SK-N-SH (cell line): ENCODE measurements around the gene TBXAS1. TPM values are rescaled to one million over a fixed set of nuclear protein-coding genes. Genes with fewer than 3 reads are reported as not detected.

ENCODE experiments used
- CTCF ChIA-PET: fragments of 300-600, 350-600 bp; formaldehyde crosslinking; extraction: SDS; loops from one replicate; lab custom pipeline; 2021; lab: Yijun Ruan, JAX
- POLR2A ChIA-PET: fragments of 350-600 bp; sonication (Branson Sonifier 250); formaldehyde crosslinking; extraction: SDS; loops from one replicate; lab custom pipeline; 2020; ENCODE audit warnings: antibody characterized with exemption, inconsistent platforms; lab: Yijun Ruan, JAX
- DNase-seq: peaks from one replicate; pipeline ENCODE4 v3.0.0; 2012
- H2AFZ ChIP-seq: fragments of 200-600 bp; sonication (generic); 2 replicates; pipeline ENCODE4 v1.8.1; 2016; ENCODE audit warnings: antibody characterized with exemption, mild to moderate bottlenecking, low read depth
- H3F3A ChIP-seq: fragments of 200-600 bp; sonication (generic); replicated peaks from 2 replicates; pipeline ENCODE3; 2016; ENCODE audit warnings: antibody characterized with exemption, mild to moderate bottlenecking; ENCODE audit not compliant: insufficient read depth
- H3K27ac ChIP-seq, 2 experiments: fragments of 200-500 bp in 1 of 2; fragments of 200-600 bp in 1 of 2; sonication (Bioruptor generic) in 1 of 2; sonication (generic), shearing (Covaris generic) in 1 of 2; 2 replicates each; pipeline versions ENCODE4 v1.5.1 to v1.6.1; 2014 to 2016; ENCODE audit warnings: low read depth in 2 of 2, inconsistent platforms in 1 of 2, low read length in 1 of 2, mild to moderate bottlenecking in 1 of 2, mixed read lengths in 1 of 2
- H3K27me3 ChIP-seq: fragments of 200-600 bp; sonication (generic), shearing (Covaris generic); 2 replicates; pipeline ENCODE4 v1.6.1; 2016; ENCODE audit warnings: mixed run types; ENCODE audit not compliant: insufficient read depth
- H3K36me3 ChIP-seq, 2 experiments: fragments of 200-500 bp in 1 of 2; fragments of 200-600 bp in 1 of 2; sonication (Bioruptor generic) in 1 of 2; sonication (generic) in 1 of 2; replicated peaks in 1 of 2; 2 replicates each; pipeline versions ENCODE3 to v1.5.1; 2014 to 2016; ENCODE audit warnings: low read length in 1 of 2, mild to moderate bottlenecking in 1 of 2; ENCODE audit not compliant: insufficient read depth in 2 of 2, control insufficient read depth in 1 of 2
- H3K4me1 ChIP-seq, 2 experiments: fragments of 200-500 bp in 1 of 2; fragments of 200-600 bp in 1 of 2; sonication (Bioruptor generic) in 1 of 2; sonication (generic), shearing (Covaris generic) in 1 of 2; 2 replicates each; pipeline versions ENCODE4 v1.5.1 to v1.6.1; 2014 to 2016; ENCODE audit warnings: low read depth in 1 of 2, low read length in 1 of 2, mixed run types in 1 of 2; ENCODE audit not compliant: insufficient read depth in 2 of 2, control insufficient read depth in 1 of 2
- H3K4me2 ChIP-seq: fragments of 200-600 bp; sonication (generic), shearing (Covaris generic); 2 replicates; pipeline ENCODE4 v1.6.1; 2017; ENCODE audit warnings: mixed run types
- H3K4me3 ChIP-seq, 2 experiments: fragments of 200-500 bp in 1 of 2; fragments of 200-600 bp in 1 of 2; sonication (Bioruptor generic) in 1 of 2; sonication (generic), shearing (Covaris generic) in 1 of 2; 2 replicates each; pipeline versions ENCODE4 v1.5.1 to v1.8.1; 2014 to 2016; ENCODE audit warnings: low read depth in 2 of 2, inconsistent platforms in 1 of 2, low read length in 1 of 2, mild to moderate bottlenecking in 1 of 2, mixed read lengths in 1 of 2, moderate library complexity in 1 of 2
- H3K79me2 ChIP-seq: fragments of 200-600 bp; sonication (generic); 2 replicates; pipeline ENCODE4 v1.8.1; 2017; ENCODE audit warnings: mild to moderate bottlenecking; ENCODE audit not compliant: insufficient read depth
- H3K9ac ChIP-seq: fragments of 200-600 bp; sonication (generic); 2 replicates; pipeline ENCODE4 v1.6.1; 2017; ENCODE audit warnings: mixed run types
- H3K9me2 ChIP-seq: fragments of 200-600 bp; sonication (generic); 2 replicates; pipeline ENCODE4 v1.6.1; 2017; ENCODE audit warnings: mixed run types
- H3K9me3 ChIP-seq: fragments of 200-600 bp; sonication (generic); 2 replicates; pipeline ENCODE4 v1.6.1; 2017; ENCODE audit warnings: mixed run types, mild to moderate bottlenecking, moderate library complexity
- H4K20me1 ChIP-seq: fragments of 200-600 bp; sonication (generic); 2 replicates; pipeline ENCODE4 v1.6.1; 2017; ENCODE audit warnings: mild to moderate bottlenecking, mixed run types; ENCODE audit not compliant: insufficient read depth
- EP300 ChIP-seq, 2 experiments: IDR thresholded peaks; 2 replicates each; pipeline versions ENCODE4 v1.4.0 to v1.6.1; 2012; ENCODE audit warnings: borderline replicate concordance in 1 of 2, low read depth in 1 of 2, low read length in 1 of 2
- EZH2phosphoT487 ChIP-seq: fragments of 200-600 bp; sonication (generic); IDR thresholded peaks from 2 replicates; pipeline ENCODE4 v1.6.1; 2017; ENCODE audit warnings: low read depth, mixed run types, mild to moderate bottlenecking, antibody characterized with exemption, moderate library complexity, borderline replicate concordance
- FOSL2 ChIP-seq: IDR thresholded peaks from 2 replicates; pipeline ENCODE4 v1.4.0; 2012; ENCODE audit warnings: low read depth, mild to moderate bottlenecking, moderate library complexity, borderline replicate concordance
- FOXJ3 ChIP-seq: sonication (generic); formaldehyde crosslinking; IDR thresholded peaks from 2 replicates; pipeline ENCODE4 v1.5.1; 2020; ENCODE audit warnings: mild to moderate bottlenecking, missing genetic modification reagents
- FOXM1 ChIP-seq: IDR thresholded peaks from 2 replicates; pipeline ENCODE4 v1.4.0; 2012; ENCODE audit warnings: low read depth, mild to moderate bottlenecking
- MEF2A ChIP-seq: IDR thresholded peaks from 2 replicates; pipeline ENCODE4 v1.4.0; 2012; ENCODE audit warnings: low read depth, borderline replicate concordance
- MXI1 ChIP-seq: IDR thresholded peaks from 2 replicates; pipeline ENCODE4 v1.6.1; 2012; ENCODE audit warnings: mild to moderate bottlenecking, low read depth, low read length, improper control_type of control experiment
- NFIC ChIP-seq: IDR thresholded peaks from 2 replicates; pipeline ENCODE4 v1.4.0; 2012; ENCODE audit warnings: borderline replicate concordance
- POLR2AphosphoS5 ChIP-seq: IDR thresholded peaks from 2 replicates; pipeline ENCODE4 v1.6.1; 2012; ENCODE audit warnings: low read depth, low read length
- RAD21 ChIP-seq: IDR thresholded peaks from 2 replicates; pipeline ENCODE4 v1.6.1; 2012; ENCODE audit warnings: mild to moderate bottlenecking, low read length
- RCOR1 ChIP-seq: fragments of 150-350 bp; IDR thresholded peaks from 2 replicates; pipeline ENCODE4 v1.6.1; 2017; ENCODE audit warnings: antibody characterized with exemption, low read length
- RFX5 ChIP-seq: IDR thresholded peaks from 2 replicates; pipeline ENCODE4 v1.6.1; 2012; ENCODE audit warnings: mild to moderate bottlenecking, improper control_type of control experiment, low read length
- TAF1 ChIP-seq: IDR thresholded peaks from 2 replicates; pipeline ENCODE4 v1.6.1; 2012; ENCODE audit warnings: low read depth, mild to moderate bottlenecking, low read length, moderate library complexity, borderline replicate concordance
- TEAD4 ChIP-seq: IDR thresholded peaks from 2 replicates; pipeline ENCODE4 v1.4.0; 2012; ENCODE audit warnings: mild to moderate bottlenecking, borderline replicate concordance; ENCODE audit not compliant: insufficient read depth
- WGBS: methylation state at CpG from one replicate; pipeline ENCODE4 v1.1.6; 2017; ENCODE audit warnings: low lambda C conversion rate; 5-methylcytosine and 5-hydroxymethylcytosine counted together
- polyA plus RNA-seq, 3 experiments: library from polyadenylated mRNA; depleted of rRNA; stranded (reverse); fragments of >200 nt; gene quantifications; 2 replicates each; pipeline ENCODE4 v1.2.3, GENCODE V29; 2012
- TF ChIP-seq, protein P1 (sequence below): fragments of 150-350 bp; IDR thresholded peaks from 2 replicates; pipeline ENCODE4 v1.6.1; 2017; ENCODE audit warnings: antibody characterized with exemption, low read length, low read depth, borderline replicate concordance
- TF ChIP-seq, protein P2 (sequence below): IDR thresholded peaks from 2 replicates; pipeline ENCODE4 v1.4.0; 2012; ENCODE audit warnings: low read depth
- TF ChIP-seq, protein P3 (sequence below): IDR thresholded peaks from 2 replicates; pipeline ENCODE4 v1.4.0; 2012; ENCODE audit warnings: low read depth, borderline replicate concordance
- TF ChIP-seq, protein P4 (sequence below): fragments of 150-350 bp; IDR thresholded peaks from 2 replicates; pipeline ENCODE4 v1.6.1; 2016; ENCODE audit warnings: mild to moderate bottlenecking, low read depth, low read length
- TF ChIP-seq, protein P5 (sequence below): IDR thresholded peaks from 2 replicates; pipeline ENCODE4 v1.6.1; 2012; ENCODE audit warnings: mild to moderate bottlenecking, low read depth, low read length, moderate library complexity

Gene TBXAS1
- polyA plus RNA-seq, 1 of the 3 experiments (the other 2 are of a cell fraction): 4.4 TPM

DNA sequence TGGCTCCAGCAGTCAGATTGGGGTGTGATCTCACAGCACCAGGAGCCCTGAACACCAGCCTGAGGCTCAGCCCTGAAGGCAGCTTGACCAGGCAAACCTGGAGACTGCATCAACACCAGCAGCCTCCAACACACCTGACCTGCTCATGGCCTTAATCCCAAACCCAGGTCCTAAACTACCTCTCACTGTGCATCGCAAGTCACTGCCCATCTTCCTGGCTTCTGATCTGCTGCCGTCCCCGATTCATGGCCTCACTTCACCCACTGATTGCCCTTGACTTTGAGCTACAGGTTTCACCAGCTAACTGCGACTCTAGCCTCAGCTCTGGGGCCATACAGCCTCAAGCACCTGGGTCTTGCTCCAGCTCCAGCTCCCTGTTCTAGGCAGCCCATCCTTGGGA is 184.6 kb downstream of the TBXAS1 start:
- ChIA-PET POLR2A (interaction anchor here (0.6 kb wide), 1 partner anchor 543 kb away, joined by 3 read pairs; no protein-coding TSS in a partner anchor), CTCF (interaction anchor here (0.9 to 1.9 kb wide), 3 partner anchors 9 to 368 kb away, joined by 3 to 9 read pairs (median 3); no protein-coding TSS in a partner anchor)
- H3K9ac ChIP-seq: no peak overlapping the region
- no peak overlapping the region for H3K4me3 ChIP-seq
- no peak overlapping the region for H2AFZ ChIP-seq
- WGBS: 84% methylated on average over 4 of the region's 4 CpGs
- H3K27ac ChIP-seq: no peak overlapping the region
- no peak overlapping the region for H3K4me2 ChIP-seq
- peaks cover 0 to 18% of the 10 kb centered on the region in 2 experiments; a peak in 2 of 4 replicates for H3K4me1 ChIP-seq
- H3K36me3 ChIP-seq: no peaks in the 10 kb centered on the region
- TF ChIP-seq FOSL2: no peak
- TF ChIP-seq FOXJ3 (CRISPR knock-in tag): no peak
- TF ChIP-seq RFX5: no peak
- no peak for TF ChIP-seq TEAD4
- no peak for TF ChIP-seq POLR2AphosphoS5
- no peak for TF ChIP-seq RAD21
- no peak for TF ChIP-seq MXI1
- no peak for TF ChIP-seq NFIC
- no peak for TF ChIP-seq EP300 (IDR thresholded peaks at IDR 0.05; ENCODE audit: borderline replicate concordance in 1 of 2, low read depth in 1 of 2, low read length in 1 of 2)
- TF ChIP-seq, protein P1, sequence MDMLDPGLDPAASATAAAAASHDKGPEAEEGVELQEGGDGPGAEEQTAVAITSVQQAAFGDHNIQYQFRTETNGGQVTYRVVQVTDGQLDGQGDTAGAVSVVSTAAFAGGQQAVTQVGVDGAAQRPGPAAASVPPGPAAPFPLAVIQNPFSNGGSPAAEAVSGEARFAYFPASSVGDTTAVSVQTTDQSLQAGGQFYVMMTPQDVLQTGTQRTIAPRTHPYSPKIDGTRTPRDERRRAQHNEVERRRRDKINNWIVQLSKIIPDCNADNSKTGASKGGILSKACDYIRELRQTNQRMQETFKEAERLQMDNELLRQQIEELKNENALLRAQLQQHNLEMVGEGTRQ: no peak
- TF ChIP-seq TAF1: no peak
- TF ChIP-seq, protein P2, sequence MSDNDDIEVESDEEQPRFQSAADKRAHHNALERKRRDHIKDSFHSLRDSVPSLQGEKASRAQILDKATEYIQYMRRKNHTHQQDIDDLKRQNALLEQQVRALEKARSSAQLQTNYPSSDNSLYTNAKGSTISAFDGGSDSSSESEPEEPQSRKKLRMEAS: no peak
- TF ChIP-seq, protein P3, sequence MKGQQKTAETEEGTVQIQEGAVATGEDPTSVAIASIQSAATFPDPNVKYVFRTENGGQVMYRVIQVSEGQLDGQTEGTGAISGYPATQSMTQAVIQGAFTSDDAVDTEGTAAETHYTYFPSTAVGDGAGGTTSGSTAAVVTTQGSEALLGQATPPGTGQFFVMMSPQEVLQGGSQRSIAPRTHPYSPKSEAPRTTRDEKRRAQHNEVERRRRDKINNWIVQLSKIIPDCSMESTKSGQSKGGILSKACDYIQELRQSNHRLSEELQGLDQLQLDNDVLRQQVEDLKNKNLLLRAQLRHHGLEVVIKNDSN: no peak
- no peak for TF ChIP-seq RCOR1
- TF ChIP-seq MEF2A: no peak
- no peak for DNase-seq
- no peaks in the 10 kb centered on the region for H3K9me2 ChIP-seq
- H3K79me2 ChIP-seq: no peaks in the 10 kb centered on the region
- no peaks in the 10 kb centered on the region for H3F3A ChIP-seq
- no peaks in the 10 kb centered on the region for H3K9me3 ChIP-seq
- no peaks in the 10 kb centered on the region for H4K20me1 ChIP-seq
- no peaks in the 10 kb centered on the region; the same call in 1 of the 2 replicates for H3K27me3 ChIP-seq

DNA sequence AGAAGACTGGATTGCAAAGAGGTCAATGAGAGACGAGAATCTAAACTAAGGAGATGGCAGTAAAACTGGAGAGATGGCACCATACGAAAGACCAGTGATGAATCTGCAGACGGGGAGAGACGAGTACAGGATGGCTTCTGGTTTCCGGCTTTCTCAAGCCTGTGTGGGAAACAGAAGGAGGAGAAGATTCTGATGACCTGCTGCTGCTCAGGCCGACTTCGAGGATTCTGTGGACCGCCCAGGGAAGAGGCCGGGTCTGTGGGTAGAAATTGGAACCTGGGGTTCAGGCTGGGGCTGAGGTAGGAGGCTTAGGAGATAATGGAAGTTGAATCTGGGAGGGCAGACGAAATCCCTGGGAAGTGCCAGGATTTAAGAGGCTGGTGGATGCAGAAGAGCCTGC is 185.1 kb downstream of the TBXAS1 start:
- Histone ChIP-seq H4K20me1 (no peaks in the 10 kb centered on the region), H3K9ac (no peak overlapping the region), H3K9me3 (no peaks in the 10 kb centered on the region), H2AFZ (no peak overlapping the region), H3K4me2 (no peak overlapping the region), H3K9me2 (no peaks in the 10 kb centered on the region), H3K4me1 (peaks cover 0 to 16% of the 10 kb centered on the region in 2 experiments; a peak in 2 of 4 replicates), H3K4me3 (no peak overlapping the region), H3K79me2 (no peaks in the 10 kb centered on the region), H3F3A (no peaks in the 10 kb centered on the region), H3K27ac (no peak overlapping the region), H3K27me3 (no peaks in the 10 kb centered on the region; the same call in 1 of the 2 replicates), H3K36me3 (no peaks in the 10 kb centered on the region)
- ChIA-PET CTCF (interaction anchor here (1.5 to 1.9 kb wide), 2 partner anchors 11 to 369 kb away, joined by 3 to 9 read pairs; no protein-coding TSS in a partner anchor), POLR2A (no interaction called here)
- DNase-seq: no peak
- whole genome bisulfite sequencing: 75% methylated on average over 10 of the region's 10 CpGs
- TF ChIP-seq NFIC (no peak), EZH2phosphoT487 (no peak), POLR2AphosphoS5 (no peak), FOXM1 (no peak), RCOR1 (no peak)
- TF ChIP-seq, protein P4, sequence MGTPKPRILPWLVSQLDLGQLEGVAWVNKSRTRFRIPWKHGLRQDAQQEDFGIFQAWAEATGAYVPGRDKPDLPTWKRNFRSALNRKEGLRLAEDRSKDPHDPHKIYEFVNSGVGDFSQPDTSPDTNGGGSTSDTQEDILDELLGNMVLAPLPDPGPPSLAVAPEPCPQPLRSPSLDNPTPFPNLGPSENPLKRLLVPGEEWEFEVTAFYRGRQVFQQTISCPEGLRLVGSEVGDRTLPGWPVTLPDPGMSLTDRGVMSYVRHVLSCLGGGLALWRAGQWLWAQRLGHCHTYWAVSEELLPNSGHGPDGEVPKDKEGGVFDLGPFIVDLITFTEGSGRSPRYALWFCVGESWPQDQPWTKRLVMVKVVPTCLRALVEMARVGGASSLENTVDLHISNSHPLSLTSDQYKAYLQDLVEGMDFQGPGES: no peak
- TF ChIP-seq, protein P3: no peak
- TF ChIP-seq, protein P5, sequence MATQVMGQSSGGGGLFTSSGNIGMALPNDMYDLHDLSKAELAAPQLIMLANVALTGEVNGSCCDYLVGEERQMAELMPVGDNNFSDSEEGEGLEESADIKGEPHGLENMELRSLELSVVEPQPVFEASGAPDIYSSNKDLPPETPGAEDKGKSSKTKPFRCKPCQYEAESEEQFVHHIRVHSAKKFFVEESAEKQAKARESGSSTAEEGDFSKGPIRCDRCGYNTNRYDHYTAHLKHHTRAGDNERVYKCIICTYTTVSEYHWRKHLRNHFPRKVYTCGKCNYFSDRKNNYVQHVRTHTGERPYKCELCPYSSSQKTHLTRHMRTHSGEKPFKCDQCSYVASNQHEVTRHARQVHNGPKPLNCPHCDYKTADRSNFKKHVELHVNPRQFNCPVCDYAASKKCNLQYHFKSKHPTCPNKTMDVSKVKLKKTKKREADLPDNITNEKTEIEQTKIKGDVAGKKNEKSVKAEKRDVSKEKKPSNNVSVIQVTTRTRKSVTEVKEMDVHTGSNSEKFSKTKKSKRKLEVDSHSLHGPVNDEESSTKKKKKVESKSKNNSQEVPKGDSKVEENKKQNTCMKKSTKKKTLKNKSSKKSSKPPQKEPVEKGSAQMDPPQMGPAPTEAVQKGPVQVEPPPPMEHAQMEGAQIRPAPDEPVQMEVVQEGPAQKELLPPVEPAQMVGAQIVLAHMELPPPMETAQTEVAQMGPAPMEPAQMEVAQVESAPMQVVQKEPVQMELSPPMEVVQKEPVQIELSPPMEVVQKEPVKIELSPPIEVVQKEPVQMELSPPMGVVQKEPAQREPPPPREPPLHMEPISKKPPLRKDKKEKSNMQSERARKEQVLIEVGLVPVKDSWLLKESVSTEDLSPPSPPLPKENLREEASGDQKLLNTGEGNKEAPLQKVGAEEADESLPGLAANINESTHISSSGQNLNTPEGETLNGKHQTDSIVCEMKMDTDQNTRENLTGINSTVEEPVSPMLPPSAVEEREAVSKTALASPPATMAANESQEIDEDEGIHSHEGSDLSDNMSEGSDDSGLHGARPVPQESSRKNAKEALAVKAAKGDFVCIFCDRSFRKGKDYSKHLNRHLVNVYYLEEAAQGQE: no peak
